ENCODE results near the gene GPR39.

GPR39 gene

DNA sequence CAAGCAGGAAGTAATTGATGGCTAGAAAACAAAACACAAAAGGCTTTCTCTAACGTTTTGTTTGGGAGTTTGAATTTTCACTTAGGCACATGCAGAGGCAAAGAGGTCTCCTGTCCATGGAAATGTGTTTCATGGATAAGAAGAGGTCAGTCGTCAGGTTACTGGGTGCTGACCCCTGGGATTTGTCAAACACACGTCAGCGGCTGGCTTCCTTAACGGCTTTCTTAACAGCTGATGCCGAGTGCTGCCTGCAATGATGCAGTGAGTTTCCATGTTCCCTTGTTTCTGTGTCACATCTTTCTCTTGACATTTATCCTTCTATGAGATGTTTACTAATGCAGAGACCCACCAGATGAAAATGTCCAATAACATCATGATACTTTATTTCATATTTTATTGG, 31.7 kb downstream of the GPR39 start:
- DNase-seq: no peak

DNA sequence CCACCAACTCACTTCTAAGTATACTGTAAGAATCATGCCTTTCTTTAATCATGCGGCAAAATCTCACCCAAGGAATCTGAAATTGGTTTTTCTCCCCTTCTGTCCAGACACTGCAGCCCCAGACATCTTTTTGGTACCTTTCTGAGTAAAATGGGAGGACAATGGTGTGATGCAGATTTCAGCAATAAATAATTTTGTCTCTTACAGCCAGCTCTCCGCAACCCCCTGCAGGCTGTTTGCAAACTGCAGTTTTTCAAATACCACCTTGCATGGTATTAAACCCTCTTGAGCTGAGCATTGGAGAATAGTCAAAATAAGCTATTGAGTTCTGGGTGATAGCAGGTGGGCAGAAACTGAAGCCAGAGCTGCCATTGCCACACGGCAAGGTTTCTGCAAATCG, 32.2 kb downstream of the GPR39 start:
- DNase-seq: peak; percentile 35

- no peak for DNase-seq
Observed at GRCh38 chr2:132449868-132450267, 33.3 kb downstream of the GPR39 start.

GRCh38 chr2:132460781-132461180, 44.2 kb downstream of the GPR39 start:
- no peak for DNase-seq

- no peak for DNase-seq
Observed at GRCh38 chr2:132462236-132462635, 45.6 kb downstream of the GPR39 start.

- no peak for DNase-seq
Observed at GRCh38 chr2:132463719-132464118, 47.1 kb downstream of the GPR39 start.

DNA sequence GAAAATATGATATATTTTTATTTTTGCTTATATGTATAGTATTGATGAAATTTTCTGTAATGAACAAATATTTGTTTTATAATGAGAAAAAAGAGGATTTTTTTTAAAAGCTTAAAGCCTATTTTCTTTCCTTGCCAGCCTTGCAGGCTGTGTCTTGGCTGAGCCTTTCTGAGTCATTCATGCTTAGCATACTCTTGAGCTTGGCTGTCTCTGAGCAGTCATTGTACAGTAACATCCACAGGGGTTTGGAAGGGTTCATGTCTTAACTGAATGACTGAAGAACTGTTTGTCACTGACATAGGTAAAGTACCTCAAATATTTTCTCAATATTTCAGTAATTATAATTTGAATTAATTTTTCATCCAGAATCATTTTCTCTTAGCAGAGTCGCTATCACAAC, 49.3 kb downstream of the GPR39 start:
- DNase-seq: no peak

DNA sequence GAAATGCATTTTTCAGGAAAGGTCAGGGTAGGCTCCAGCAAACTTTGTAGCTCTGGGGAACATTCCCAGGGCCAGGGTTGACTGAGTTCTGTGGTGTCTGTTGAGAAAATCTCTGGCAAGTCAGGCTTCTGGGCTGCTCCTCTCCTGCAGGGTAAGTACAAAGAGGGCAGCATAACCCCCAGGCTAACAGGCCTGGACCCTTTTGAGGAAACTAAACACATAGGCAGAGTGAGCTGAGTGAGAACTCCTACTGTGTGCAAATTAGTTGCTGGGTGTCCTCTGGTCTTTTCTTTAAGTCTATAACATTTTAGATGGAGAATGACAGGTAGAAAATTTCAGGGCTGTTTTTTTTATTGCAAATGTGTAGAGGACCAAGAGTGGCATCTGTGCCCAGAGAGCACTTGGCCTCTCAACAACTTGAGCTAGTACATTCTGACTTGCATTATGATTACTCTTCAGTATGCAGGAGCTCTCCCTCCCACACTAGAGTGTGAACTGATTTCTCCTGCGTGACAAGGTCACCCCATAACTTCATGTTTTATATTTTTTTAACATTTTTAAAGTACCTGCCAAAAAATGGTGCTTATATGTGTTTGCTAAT, 49.9 kb downstream of the GPR39 start:
- DNase-seq: no peak

GRCh38 chr2:132468821-132469675, 52.4 kb downstream of the GPR39 start:
- DNase-seq: no peak

GRCh38 chr2:132470746-132471145, 54.1 kb downstream of the GPR39 start:
- DNase-seq: no peak

DNA sequence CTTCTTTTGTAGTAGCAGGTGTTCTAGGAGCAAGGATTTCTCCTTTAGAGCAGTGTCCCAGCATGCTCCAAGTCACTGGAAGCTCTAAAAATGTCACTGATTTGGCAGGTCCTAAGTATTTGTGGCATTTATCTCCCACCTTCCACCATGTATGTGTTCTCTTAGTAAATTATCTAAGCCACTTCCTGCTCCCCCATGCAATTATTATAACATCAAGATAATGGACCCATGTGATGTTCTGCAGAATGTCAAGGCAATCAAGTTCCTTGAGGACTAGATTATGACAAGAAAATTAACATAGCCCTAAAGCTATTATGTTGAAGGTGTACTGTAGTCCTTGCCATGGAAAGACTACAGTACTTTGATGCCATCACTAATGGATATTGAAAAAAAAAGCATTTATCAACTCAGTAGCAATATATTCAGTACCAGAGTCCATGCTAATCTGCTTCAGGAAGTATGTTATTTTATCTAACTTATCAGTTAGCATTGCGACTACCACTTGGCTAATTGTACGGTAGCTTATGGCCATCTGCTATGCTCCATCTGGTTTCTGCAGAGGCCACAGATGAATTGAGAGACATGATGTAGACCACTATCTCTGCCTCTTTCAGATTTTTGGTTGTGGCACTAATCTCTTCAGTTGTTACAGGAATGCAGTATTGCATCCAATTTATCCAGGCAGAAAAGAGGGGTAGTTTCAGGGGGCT, 56.7 kb downstream of the GPR39 start:
- DNase-seq: no peak

DNA sequence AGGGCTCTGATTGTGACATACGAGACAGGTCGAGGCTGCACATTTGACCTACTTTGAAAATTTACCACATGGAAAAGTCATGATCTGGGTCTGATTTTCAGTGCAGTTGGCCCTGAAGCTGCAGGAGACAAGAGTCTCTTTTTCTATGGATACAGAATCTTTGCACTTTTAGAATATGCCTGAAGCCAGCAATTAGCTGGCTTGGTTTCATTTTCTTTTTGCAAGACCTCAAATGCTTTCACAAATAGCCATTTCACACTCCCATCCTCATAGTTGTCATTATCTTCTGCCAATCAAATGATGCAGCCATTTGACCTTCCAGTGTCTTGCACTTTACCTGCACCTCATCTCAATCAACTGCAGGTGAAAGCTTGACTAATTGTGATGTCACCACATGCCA, 59.0 kb downstream of the GPR39 start:
- no peak for DNase-seq

- no peak for DNase-seq
Observed at GRCh38 chr2:132477436-132477835, 60.8 kb downstream of the GPR39 start.

DNA sequence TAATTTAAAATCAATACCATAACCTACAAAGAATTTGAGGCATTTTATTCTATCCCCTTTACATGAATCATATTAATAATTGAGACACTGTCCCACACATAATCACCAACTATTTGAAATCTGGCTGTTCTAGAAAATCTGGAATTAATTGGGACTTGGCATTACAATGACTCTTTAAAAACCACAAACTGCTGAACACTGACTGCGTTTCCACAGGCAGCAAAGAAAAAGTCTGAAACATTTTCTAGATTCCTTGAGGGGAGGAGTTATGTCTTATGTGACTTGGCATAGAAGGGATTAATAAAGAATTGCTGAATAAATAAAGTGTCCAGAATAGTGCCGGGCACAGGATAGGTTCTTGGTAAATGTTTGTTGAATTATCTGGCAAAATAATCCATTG, 61.4 kb downstream of the GPR39 start:
- DNase-seq: no peak

DNA sequence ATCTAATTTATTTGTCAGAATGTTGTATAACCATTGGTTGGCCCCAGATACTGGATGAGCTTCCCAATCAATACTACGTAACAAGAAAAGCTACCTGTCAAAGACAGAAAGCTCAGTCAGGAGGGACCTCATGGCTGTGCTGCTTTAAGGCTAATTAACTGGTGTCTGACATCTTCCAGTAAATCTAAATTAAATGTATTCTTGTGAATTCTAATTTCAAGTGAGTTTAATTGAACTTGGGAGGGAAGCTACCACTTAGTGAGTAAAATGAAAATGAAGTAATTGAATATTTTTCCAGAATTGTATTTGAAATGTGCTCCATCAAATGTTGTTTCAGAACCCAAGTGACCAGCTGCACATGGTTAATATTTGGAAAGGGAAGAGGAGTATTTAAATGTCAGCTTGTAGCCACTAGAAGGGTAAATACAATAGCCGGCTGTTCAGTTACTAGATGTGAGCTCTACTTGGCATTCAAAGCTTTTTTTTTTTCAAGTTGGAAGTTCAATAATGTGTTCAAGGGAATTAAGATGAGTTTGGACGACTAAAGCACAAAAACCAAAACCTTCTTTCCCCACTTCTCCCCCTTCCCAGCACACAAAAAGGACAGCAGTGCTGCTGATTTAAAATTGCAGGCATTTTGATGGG, 62.0 kb downstream of the GPR39 start:
- no peak for DNase-seq

GRCh38 chr2:132479155-132479554, 62.5 kb downstream of the GPR39 start:
- peak; percentile 26 for DNase-seq

DNA sequence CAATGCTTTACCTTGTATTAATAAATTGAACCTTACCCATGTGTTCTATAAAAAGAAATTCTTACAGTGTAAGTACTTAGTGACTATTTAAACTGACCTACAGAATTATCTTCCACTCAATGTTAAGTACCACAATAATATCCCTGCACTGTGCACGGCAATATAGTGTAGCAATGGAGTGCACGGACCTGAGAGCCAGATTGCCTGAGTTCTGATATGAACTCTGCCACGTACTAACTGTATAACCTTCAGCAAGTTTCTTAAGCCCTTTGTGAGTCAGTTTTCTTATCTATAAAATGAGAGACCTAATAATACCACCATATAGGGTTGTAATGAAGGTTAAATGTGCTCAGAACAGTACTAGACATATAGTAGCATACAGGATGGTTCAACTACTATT, 66.2 kb downstream of the GPR39 start:
- DNase-seq: no peak

GRCh38 chr2:132484144-132484543, 67.5 kb downstream of the GPR39 start:
- DNase-seq: no peak

DNA sequence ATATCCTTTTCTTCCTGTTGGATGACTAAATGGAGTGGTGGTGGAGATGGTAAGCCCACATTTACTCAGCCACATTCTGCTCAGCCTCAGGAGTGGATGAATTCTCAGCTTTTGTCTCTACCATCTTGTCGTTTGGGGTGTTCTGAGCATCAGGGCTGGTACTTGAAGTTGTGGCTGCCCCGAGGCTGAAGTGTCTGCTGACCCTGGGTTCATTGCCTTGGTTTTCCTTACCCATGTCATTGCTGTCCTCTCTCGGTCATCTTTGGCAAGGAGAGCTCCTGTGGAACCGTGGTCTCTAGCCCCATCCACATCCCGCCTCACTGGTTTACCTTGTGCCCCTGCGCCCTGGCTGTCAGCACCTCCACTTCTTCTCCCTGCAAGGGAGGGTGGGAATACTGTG, 71.9 kb downstream of the GPR39 start:
- no peak for DNase-seq

- DNase-seq: no peak
Observed at GRCh38 chr2:132489150-132489549, 72.5 kb downstream of the GPR39 start.

DNA sequence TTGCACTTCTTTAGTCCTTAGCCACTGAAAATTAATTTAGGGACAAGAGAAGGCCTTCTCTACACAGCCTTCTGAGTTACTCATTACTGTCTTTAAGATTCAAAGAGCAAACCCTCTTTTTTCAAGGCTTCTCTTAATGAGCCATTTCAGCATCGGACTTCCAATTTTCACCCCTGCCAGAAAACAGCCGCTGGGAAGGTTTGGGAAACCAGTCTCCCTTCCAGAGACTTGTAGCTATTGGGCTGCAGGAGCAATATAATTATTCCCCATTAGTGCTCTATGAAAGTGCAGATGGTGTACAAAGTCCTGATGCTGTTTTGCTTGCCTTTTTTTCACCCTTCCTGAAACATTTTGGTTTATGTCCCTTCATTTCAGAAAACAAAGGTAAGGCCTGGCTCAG, 79.3 kb downstream of the GPR39 start:
- no peak for DNase-seq

DNA sequence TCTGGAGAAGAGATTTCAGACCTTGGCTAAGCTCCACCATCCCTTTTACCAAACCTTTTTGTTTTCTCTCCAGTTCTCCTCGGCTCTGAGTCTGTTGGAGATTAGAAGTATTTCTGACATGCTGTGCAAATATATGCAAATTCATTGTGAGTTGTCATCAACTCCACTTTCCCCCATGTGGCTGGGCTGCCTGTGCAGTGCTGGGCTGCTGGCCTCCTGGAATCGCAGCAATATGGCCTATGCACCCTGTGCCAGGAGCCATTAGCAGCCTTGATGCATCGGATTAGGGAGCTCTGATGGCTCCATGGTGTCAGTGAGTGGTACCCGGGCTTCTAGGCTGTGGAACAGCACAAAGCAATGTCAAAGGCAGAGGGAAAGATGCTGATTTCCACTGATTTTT, 80.0 kb downstream of the GPR39 start:
- DNase-seq: no peak

DNA sequence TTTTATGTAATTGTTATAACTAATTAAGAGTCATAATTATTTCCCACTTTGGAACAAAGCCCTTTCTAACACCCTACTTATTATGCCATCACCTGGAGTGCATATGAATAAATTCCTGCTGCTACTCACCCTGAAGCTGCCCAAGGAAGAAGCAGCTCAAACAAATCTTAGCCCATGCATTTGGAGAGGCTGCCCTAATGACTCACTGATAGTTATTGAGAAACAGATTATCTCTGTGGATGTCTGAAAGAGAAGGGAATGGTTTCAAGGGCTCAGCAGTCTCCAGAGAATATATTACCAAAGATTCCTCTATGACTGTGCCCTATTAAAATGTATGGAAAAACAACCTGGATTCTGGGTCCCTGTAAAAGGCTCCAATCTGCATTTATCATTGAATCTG, 81.0 kb downstream of the GPR39 start:
- no peak for DNase-seq

- DNase-seq: no peak
Observed at GRCh38 chr2:132503701-132504100, 87.1 kb downstream of the GPR39 start.

Measured in NCI-H345 (cell line).